Neutrophil (primary cell): ENCODE results near the gene PODXL2.

ENCODE experiments used
- H3K27ac ChIP-seq: fragments of 200-600 bp; sonication (generic); 2 replicates; pipeline ENCODE4 v1.5.1; 2016; ENCODE audit warnings: mild to moderate bottlenecking, moderate library complexity
- H3K27me3 ChIP-seq: fragments of 200-600 bp; sonication (generic); 2 replicates; pipeline ENCODE4 v1.6.0; 2016; ENCODE audit warnings: mild to moderate bottlenecking
- H3K36me3 ChIP-seq: fragments of 200-600 bp; sonication (generic); 2 replicates; pipeline ENCODE4 v1.5.1; 2017
- H3K4me1 ChIP-seq, 2 experiments: fragments of 200-600 bp in 1 of 2; sonication (generic) in 1 of 2; 1 replicate in 1 of 2; 2 replicates in 1 of 2; pipeline versions ENCODE4 v1.5.1 to v1.6.1; 2013 to 2016; ENCODE audit warnings: low read depth in 1 of 2, low read length in 1 of 2, mild to moderate bottlenecking in 1 of 2, moderate library complexity in 1 of 2; ENCODE audit not compliant: control insufficient read depth in 1 of 2, insufficient read depth in 1 of 2
- H3K4me3 ChIP-seq, 2 experiments: fragments of 200-600 bp in 1 of 2; sonication (generic) in 1 of 2; 1 replicate in 1 of 2; 2 replicates in 1 of 2; pipeline ENCODE4 v1.5.1; 2013 to 2016; ENCODE audit warnings: low read depth in 1 of 2, low read length in 1 of 2, mild to moderate bottlenecking in 1 of 2, moderate library complexity in 1 of 2
- H3K9me3 ChIP-seq: fragments of 200-600 bp; sonication (generic); 2 replicates; pipeline ENCODE4 v1.5.1; 2016
- TF ChIP-seq, protein P1 (sequence below): fragments of 200-600 bp; sonication (generic); IDR thresholded peaks from 2 replicates; pipeline ENCODE4 v1.5.1; 2016; ENCODE audit warnings: antibody characterized with exemption

PODXL2 gene

DNA sequence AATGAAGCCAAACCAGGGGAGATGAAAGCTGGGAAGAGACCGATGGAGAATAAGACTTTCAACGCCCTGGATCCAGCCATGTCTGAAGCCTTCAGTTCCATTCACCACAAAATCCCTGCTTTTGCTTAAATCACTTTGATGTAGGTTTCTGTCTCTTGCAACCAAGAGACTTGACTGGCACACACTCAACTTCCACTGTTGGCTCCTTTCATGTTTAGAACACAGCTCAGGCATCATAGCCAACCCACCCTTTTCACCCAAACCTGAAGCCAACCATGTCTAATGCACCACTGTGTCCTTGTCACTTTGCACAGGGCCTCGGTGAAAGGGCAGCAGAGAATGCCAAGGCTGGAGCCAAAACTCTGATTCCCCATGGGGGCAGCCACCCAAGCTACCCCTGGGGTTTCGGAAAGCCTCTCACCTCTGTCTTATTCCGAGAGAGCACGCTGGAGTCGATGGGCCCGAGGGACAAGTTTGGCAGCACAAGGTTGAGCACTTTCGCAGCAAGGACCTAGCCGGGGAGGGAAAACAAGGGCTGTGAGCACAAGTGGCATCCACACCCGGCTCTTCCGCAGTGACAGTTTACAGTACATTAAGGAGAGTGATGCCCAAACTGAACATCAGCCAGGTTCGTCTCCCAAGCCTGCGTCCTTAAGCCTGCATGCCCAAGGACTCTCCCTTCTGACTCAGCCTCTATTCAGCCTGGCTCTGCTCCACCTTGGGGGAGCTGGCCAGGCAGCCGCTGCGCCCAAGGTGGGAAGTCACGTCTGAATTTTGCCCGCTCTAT is 81.4 kb downstream of the PODXL2 start:
- TF ChIP-seq, protein P1, sequence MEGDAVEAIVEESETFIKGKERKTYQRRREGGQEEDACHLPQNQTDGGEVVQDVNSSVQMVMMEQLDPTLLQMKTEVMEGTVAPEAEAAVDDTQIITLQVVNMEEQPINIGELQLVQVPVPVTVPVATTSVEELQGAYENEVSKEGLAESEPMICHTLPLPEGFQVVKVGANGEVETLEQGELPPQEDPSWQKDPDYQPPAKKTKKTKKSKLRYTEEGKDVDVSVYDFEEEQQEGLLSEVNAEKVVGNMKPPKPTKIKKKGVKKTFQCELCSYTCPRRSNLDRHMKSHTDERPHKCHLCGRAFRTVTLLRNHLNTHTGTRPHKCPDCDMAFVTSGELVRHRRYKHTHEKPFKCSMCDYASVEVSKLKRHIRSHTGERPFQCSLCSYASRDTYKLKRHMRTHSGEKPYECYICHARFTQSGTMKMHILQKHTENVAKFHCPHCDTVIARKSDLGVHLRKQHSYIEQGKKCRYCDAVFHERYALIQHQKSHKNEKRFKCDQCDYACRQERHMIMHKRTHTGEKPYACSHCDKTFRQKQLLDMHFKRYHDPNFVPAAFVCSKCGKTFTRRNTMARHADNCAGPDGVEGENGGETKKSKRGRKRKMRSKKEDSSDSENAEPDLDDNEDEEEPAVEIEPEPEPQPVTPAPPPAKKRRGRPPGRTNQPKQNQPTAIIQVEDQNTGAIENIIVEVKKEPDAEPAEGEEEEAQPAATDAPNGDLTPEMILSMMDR, result no peak
- Histone ChIP-seq H3K4me1 (peaks cover 0 to under 1% of the 10 kb centered on the region in 2 experiments), H3K27me3 (no peaks in the 10 kb centered on the region), H3K36me3 (peaks cover 10% of the 10 kb centered on the region), H3K27ac (no peak overlapping the region), H3K4me3 (no peak overlapping the region), H3K9me3 (no peaks in the 10 kb centered on the region)

DNA sequence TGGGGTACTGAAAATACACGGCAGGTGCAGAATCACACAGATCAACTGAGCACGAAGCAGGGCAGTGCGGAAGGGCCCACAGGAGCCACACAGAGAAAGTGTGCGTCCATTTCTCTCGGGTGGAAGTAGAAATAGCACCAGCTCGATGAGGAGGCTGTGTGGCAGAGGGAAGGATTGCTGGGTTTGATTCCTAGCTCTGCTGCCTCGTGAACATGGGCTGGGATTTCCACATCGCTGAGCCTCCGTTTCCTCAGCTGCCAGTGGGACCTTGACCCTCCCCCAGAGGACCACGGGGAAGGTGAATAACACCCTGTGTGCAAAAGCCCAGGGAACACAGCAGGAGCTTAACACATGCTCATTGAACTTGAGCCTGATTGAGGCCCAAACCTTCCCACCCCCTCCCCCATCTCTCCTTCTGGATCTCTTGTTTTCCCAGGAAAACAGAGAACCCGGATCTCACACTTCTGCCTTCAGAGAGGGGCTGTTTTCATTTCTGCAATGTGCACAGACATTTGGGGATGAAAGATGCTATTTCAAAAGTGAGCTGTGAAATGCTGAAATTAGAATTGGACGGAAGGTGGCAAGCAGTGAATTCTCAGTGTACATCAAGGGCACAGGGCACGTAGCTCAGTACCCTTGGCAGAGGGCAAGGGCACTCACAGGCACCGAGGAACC is 82.2 kb downstream of the PODXL2 start:
- no peak overlapping the region for H3K27ac ChIP-seq
- peaks cover 4 to 5% of the 10 kb centered on the region in 2 experiments for H3K4me1 ChIP-seq
- no peak overlapping the region for H3K4me3 ChIP-seq
- H3K27me3 ChIP-seq, result no peaks in the 10 kb centered on the region
- no peaks in the 10 kb centered on the region for H3K9me3 ChIP-seq
- H3K36me3 ChIP-seq, result peaks cover 10% of the 10 kb centered on the region
- TF ChIP-seq, protein P1, result no peak

DNA sequence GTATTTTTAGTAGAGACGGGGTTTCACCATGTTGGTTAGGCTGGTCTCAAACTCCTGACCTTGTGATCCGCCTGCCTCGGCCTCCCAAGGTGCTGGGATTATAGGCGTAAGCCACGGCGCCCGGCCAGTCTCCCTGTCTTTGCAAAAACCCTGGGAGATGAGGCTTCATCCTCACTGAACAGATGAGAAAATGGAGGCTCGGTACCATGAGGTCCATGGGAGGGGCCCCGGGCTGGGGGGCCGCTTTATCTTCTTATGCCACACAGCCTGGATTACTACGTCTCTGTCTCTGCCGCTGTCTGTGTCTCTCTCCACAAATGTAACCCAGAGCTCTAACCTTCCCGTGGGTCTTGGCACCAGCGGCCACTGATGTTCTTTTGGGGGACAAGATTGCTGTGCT is 82.9 kb downstream of the PODXL2 start:
- Histone ChIP-seq H3K4me1 (peaks cover 4 to 5% of the 10 kb centered on the region in 2 experiments), H3K27ac (no peak overlapping the region), H3K27me3 (no peaks in the 10 kb centered on the region), H3K9me3 (no peaks in the 10 kb centered on the region), H3K4me3 (no peak overlapping the region), H3K36me3 (peaks cover 10% of the 10 kb centered on the region)
- TF ChIP-seq, protein P1, result no peak

DNA sequence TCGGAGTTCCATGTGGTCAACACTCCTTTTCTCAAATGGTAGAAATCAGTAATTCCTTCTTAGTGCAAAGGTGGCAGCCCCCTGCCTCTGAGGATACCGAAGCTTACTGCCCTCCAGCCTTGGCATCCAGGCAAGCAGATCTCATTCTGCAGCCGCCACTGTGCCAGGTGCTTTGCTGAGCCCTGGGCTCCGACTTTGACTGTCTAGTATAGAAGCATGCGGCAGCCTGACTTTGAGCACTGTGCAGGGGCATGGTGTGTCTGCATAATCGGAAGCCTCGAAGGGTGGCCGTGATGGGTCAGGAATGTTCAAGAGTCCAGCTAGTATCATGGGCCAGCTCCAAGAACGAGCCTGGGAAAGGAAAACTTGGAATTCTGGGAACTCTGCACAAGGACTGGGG is 83.5 kb downstream of the PODXL2 start:
- no peak overlapping the region for H3K27ac ChIP-seq
- peaks cover 4 to 5% of the 10 kb centered on the region in 2 experiments for H3K4me1 ChIP-seq
- no peaks in the 10 kb centered on the region for H3K9me3 ChIP-seq
- TF ChIP-seq, protein P1, result no peak
- peaks cover 10% of the 10 kb centered on the region for H3K36me3 ChIP-seq
- H3K27me3 ChIP-seq, result no peaks in the 10 kb centered on the region
- H3K4me3 ChIP-seq, result no peak overlapping the region

DNA sequence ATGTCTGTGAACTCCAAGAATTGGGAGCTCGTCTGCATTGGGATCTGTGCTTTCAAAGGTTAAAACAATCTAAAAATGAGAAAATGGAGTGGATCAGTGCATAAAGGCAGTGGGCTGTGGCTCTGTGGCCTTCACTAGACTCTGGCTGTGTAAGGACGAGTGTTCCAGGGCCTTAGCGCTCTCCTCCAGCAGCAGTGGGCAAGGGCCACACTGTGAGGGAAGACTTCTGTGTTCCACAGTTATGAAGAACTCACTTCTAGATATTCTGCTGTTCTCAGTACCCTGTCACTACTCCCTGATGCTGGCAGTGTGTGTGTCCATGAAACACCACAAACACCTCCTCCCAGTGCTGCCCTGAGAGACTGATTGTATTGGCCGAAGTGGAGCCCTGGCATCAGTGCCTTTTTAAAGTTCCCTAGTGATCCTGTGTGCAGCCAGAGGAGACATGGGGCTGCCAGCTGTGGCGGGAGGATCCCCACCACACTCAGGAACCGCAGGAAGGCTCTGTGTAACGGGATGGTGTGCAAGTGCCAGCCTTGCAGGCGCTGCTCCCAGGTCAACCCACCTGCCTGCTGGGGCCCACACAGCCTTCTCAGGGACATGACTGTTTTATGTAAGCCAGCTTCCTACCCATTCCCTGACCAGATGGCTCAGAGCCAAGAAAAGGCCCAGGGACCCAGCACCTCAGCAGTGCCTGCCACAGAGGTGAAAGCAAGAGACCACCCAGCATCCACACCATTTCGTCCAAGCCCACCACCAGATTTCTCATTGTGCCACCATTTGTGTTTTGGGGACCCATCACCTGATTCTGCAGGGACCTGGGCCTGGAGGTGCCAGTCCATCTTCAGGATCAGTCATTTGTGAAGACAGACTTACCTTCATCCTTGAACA is 84.1 kb downstream of the PODXL2 start:
- H3K4me3 ChIP-seq, result no peak overlapping the region
- peaks cover 10% of the 10 kb centered on the region for H3K36me3 ChIP-seq
- peaks cover 4 to 5% of the 10 kb centered on the region in 2 experiments for H3K4me1 ChIP-seq
- H3K9me3 ChIP-seq, result no peaks in the 10 kb centered on the region
- TF ChIP-seq, protein P1, result no peak
- no peak overlapping the region for H3K27ac ChIP-seq
- H3K27me3 ChIP-seq, result no peaks in the 10 kb centered on the region
